ENCODE measurements around the gene ABAT.
"Not testable (repeated sequence)": the region's sequence is repeated elsewhere in the genome, so short reads cannot be mapped to it uniquely, and the experiment has no call there.

ABAT gene

GRCh38 chr16:8682551-8683259, 8.3 kb downstream of the ABAT start:
- no peak for DNase-seq

DNA sequence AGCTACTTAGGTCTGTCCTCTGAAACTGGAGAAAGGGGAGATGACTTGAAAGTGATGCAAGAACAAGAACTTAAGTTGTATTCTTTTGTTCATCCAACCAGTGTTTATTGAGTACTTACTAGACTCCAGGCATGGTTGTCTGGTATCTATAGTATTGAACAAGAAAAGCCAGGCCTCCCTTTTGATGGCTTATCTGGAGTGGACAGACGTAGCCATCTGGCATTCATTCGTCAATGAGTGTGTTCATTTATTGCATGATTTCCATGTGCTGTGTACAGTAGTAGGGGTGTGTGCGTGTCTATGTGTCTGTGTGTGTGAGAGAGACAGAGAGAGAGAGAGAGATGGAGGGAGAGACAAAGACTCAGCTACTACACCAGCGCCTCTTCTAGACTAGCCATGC, 9.2 kb downstream of the ABAT start:
- DNase-seq = no peak

- DNase-seq = no peak
These were observed 11.2 kb downstream of the ABAT start for GRCh38 chr16:8685617-8686016.

DNA sequence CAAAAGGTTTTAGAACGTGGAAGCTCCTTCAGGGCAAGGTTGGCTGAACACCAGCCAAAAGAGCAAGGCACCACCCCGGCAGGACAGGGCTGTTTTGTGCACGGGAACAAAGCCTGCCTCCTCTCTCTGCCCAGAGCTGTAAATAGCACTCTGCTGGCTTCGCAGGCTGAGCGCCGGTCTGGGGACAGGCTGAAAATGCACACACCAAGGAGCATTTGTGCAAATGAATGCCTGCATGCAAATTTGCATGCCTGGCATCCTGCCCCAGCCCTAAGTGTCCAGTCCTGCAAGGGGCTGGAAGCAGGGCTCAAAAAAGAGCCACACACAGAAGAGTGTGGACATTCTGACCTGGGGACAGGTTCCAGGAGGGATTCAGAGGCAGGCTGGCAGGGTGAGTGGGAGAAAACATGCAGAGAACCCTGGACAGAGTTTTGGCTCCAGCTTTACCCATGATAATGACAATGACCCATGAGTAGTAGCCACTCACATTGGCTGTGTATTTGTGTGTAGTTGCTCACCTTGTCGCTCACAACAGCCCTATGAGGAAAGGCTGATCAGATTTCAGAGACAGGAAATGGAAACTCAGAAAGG, 11.7 kb downstream of the ABAT start:
- no peak for DNase-seq

DNA sequence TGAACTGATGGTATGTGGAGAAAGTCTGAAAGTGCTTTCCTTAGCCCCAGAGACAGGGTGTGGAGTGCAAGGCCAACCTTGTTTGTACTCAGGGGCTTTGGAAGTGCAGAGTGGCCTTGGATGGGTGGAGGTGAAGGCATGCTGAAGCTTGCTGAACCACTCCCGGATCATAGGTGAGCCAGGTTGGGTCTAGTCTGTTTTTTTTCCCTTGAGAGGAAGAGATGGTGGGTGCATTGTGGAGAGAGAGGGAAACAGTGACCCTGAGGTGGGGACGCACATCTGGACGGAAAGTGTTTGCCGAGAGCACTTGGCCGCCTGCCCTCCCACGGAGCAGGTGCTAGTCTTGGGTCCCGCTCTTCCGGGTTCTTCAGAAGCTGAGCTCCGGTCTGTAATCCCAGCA, 12.5 kb downstream of the ABAT start:
- DNase-seq = no peak

DNA sequence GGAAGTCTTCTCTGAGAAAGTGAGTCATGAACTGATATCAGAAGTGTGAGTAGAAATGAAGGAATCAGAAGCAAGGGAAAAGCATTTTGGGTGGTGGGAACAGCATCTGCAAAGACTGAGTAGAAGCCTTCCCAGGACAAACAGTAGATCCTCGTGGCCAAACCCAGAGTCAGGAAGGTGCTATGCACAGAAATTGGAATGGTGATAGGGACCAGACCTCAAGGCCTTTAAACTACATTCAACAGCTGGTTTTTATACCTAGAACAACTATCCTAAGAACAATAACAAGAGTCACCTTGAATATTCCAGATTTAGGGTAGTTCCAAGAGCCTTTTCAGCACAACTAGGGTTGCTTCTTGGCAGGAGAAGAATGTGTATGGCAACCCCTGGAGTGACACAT, 15.3 kb downstream of the ABAT start:
- DNase-seq = no peak

DNA sequence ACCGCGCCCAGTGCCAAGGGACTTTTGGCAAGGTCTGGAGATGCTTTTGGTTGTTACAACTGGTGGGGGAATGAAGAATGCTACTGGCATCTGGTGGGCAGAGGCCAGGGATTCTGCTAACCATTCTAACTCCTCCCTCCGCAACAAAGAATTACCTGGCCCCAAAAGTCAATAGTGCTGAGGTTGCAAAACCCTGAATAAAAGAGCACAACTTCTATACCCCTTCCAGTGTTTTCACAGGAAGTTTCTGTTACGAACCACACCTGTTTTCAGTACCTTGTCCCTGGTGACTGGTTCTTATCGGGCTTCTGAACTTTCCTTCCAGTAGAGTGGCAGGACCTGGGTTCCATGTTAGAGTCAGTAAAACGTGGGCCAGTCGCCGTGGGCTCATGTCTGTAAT, 17.3 kb downstream of the ABAT start:
- DNase-seq = no peak

GRCh38 chr16:8694795-8695728, 20.6 kb downstream of the ABAT start:
- DNase-seq = no peak

- no peak for DNase-seq
These were observed 22.5 kb downstream of the ABAT start for GRCh38 chr16:8696880-8697279.

DNA sequence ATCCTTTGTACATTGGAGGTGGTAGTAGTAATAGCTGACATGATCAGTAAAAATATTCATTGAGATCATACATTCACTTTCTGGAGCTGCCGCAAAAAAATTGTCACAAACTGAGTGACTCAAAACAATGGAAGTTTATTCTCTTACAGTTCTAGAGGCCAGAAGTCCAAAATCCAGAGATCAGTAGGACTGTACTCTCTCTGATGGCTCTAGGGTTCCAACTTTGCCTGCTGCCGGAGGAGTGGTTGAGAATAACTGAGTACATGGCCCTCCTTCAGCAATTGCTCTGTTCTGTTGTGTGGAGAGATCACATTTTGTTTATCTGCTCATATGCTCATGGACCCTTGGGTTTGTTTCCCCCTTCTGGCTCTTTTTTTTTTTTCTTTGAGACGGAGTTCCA, 23.5 kb downstream of the ABAT start:
- DNase-seq = no peak

GRCh38 chr16:8703693-8704092, 29.3 kb downstream of the ABAT start:
- no peak for DNase-seq

DNA sequence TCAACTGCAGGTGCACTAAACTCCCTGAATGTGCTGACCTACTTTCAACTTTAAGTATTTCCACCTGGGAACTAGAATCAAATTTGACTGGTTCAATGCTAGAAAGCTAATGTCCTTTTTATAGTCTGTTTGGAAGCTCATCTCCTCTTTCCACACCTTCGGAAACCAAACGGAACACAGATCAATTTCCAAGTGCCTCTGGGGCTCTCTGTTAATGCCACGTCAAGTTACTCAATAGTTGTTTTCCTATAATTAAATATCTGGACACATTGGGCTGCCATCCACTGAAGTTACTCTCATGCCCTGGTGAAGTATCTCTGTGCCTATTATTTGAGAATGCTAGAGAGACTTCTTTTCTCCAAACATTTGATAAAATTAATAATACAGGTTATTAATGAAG, 29.7 kb downstream of the ABAT start:
- DNase-seq = no peak

DNA sequence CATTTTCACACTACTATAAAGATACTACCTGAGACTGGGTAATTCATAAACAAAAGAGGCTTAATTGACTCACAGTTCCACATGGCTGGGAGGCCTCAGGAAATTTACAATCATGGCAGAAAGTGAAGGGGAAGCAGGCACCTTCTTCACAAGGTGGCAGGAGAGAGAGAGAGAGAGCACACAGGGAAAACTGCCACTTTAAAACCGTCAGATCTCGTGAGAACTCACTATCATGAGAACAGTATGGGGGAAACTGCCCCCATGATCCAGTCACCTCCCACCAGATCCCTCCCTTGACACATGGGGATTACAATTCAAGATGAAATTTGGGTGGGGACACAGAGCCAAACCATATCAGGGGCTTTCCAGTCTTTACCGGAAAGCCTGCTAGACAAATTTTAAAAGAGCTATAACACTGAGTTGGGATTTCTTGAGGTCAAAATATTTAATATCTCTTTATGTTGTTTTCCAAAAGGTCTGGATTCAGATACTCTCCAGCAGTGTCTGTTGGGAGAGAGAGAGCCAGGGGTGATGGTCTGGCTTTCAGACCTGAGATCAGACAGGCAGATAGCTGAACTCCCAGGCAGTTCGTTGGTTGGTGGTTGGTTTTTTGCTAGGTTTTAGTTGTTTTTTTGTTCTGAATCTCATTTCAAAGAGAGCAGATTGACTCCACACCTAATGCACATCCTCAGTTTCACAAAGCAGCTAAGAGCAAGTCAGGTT, 30.8 kb downstream of the ABAT start:
- not testable (repeated sequence) for DNase-seq

GRCh38 chr16:8708536-8708935, 34.1 kb downstream of the ABAT start:
- peak; percentile 4 for DNase-seq

DNA sequence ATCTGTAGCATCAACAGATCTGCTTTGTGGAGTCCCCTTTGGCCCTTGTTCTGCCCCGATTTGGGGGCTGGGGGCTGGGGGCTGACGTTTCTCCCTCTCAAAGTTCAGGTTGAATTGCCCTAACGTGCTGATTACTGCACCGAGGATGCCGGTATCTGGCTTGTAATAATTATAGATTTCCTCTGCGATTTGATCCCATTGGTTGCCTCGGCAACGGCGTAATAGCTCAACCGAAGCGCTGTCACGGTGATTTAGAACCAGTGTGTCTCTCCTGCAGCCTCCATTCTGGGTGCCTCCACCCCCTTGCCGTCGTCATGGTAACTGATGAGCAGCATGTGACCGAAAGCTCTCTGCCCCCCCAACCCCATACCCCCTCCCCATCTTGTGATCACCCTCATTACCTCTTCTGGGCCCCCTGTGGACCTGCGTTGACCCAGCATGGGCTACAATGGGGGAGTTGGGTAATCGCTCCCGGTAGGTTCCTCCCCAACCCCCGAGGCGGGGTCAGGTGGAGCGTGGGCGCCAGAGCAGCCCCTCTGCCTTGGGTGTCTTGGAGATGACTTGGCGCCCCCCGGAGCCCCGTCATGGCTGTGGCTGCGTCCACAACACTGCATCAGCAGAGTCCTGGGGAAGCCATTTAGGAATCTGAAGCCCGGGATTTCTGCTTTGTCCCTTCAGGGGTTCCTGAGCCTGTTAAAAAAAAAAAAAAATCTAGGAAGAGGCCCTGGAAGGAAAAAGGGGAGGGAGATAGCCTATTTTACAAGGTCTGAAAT, 38.4 kb downstream of the ABAT start:
- peak; percentile 55 for DNase-seq

- DNase-seq = no peak
These were observed 39.3 kb downstream of the ABAT start for GRCh38 chr16:8713635-8714172.

DNA sequence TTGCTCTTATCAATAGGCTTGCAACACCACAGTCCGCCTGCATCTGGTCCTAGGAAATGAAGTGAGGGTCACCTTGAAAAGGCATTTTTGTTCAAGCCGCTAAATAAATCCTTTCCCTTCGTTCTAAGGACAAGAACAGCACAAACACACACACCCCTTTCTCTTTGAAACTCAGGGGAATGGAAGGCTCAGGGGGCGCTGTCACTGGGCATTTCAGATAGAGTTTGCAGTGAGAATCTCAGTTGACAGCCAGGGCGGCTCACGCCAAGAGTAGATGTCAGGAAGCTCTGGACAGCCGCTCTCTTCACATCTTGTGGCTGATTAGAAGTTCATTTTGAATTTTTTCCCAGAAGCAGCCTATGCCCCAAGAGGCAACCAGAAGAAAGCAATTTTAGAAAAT, 39.8 kb downstream of the ABAT start:
- DNase-seq = no peak

DNA sequence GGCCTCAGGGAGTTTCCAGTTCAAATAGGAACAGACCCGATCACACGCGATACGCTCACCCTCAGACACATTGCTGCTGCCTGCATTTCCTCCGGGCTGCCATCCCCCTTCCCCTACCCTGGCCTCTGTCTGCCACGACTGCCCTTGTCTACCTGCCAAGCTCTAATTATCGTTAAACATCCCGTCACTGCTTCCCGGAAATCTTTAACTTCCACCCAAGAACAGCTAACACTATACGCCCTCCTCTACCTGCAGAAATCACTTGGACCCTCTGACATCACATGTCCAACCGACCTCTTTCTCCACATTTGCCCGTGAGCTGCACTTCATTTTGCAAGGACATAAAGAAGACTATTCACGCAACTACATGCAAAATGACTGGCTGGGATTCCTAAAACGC, 40.4 kb downstream of the ABAT start:
- no peak for DNase-seq

DNA sequence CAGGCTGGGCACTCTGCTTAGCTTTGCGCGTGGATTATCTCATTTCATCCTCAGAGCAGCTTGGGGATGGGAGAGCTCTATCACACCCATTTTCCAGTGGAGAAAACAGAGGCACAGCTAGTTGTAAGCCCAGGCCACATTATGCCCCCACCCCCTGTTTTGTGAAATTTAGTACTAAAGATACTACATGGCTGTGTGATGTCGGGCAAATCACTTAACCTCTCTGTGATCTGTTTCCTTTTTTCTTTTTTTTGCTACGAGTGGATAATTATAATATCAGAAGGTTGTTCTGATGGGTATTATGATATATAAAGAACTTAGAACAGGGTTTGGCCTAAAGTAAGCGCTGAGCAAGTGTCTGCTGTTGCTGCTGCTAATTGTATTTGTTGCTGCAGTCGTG, 41.6 kb downstream of the ABAT start:
- no peak for DNase-seq

- no peak for DNase-seq
These were observed 42.2 kb downstream of the ABAT start for GRCh38 chr16:8716592-8716991.

- DNase-seq = no peak
These were observed 43.1 kb downstream of the ABAT start for GRCh38 chr16:8717469-8717868.

- DNase-seq = no peak
These were observed 43.5 kb downstream of the ABAT start for GRCh38 chr16:8717892-8718415.
